Measurements from ENCODE around the gene ANKRD10. TPM values are rescaled to one million over a fixed set of nuclear protein-coding genes. Genes with fewer than 3 reads are reported as not detected.
"Not testable (repeated sequence)": the region's sequence is repeated elsewhere in the genome, so short reads cannot be mapped to it uniquely, and the experiment has no call there.

ANKRD10 gene
- total RNA-seq, 2 experiments from 2014 or later: 101 to 111 TPM

GRCh38 chr13:110953416-110953815 is 38.5 kb upstream of the ANKRD10 start:
- Mint-ChIP-seq H3K27ac (no peak overlapping the region), H3K4me3 (no peak overlapping the region)
- CTCF ChIA-PET: no interaction called here

GRCh38 chr13:110952135-110952534 is 37.3 kb upstream of the ANKRD10 start:
- H3K9me3 Mint-ChIP-seq; H3K4me3 Mint-ChIP-seq; H3K27me3 Mint-ChIP-seq; H3K36me3 Mint-ChIP-seq (ENCODE audit: low read depth); H3K4me1 Mint-ChIP-seq; DNase-seq; H3K27ac Mint-ChIP-seq; POLR2A ChIA-PET: not testable (repeated sequence)
- CTCF ChIA-PET: interaction anchor here (0.7 kb wide), 1 partner anchor 37 kb away, joined by 3 read pairs; no protein-coding TSS in a partner anchor

More at GRCh38 chr13:110953416-110953815, 38.5 kb upstream of the ANKRD10 start:
- peaks cover 6% of the 10 kb centered on the region for H3K9me3 Mint-ChIP-seq
- H3K27me3 Mint-ChIP-seq: no peaks in the 10 kb centered on the region
- no peaks in the 10 kb centered on the region for H3K36me3 Mint-ChIP-seq (ENCODE audit: low read depth)
- peaks cover 6% of the 10 kb centered on the region for H3K4me1 Mint-ChIP-seq
- POLR2A ChIA-PET: no interaction called here
- DNase-seq: no peak

GRCh38 chr13:110950819-110951570 is 36.1 kb upstream of the ANKRD10 start:
- Mint-ChIP-seq H3K4me1 (peaks cover 6% of the 10 kb centered on the region), H3K9me3 (no peaks in the 10 kb centered on the region), H3K27ac (no peak overlapping the region), H3K27me3 (no peaks in the 10 kb centered on the region), H3K36me3 (ENCODE audit: low read depth) (no peaks in the 10 kb centered on the region), H3K4me3 (no peak overlapping the region)
- POLR2A ChIA-PET: no interaction called here
- DNase-seq: no peak
- CTCF ChIA-PET: interaction anchor here (0.7 to 1.2 kb wide), 3 partner anchors 13 to 36 kb away, joined by 3 to 5 read pairs (median 5); no protein-coding TSS in a partner anchor

- Mint-ChIP-seq H3K4me3 (no peak overlapping the region), H3K4me1 (peaks cover 6% of the 10 kb centered on the region), H3K36me3 (ENCODE audit: low read depth) (no peaks in the 10 kb centered on the region), H3K27ac (no peak overlapping the region), H3K27me3 (no peaks in the 10 kb centered on the region), H3K9me3 (no peaks in the 10 kb centered on the region)
- no peak for DNase-seq
- POLR2A ChIA-PET: no interaction called here
- CTCF ChIA-PET: interaction anchor here (1.0 to 1.2 kb wide), 2 partner anchors 13 to 15 kb away, joined by 5 read pairs; no protein-coding TSS in a partner anchor
Observed at GRCh38 chr13:110950356-110950755, 35.5 kb upstream of the ANKRD10 start.

GRCh38 chr13:110949628-110950027 is 34.8 kb upstream of the ANKRD10 start:
- H3K9me3 Mint-ChIP-seq: no peaks in the 10 kb centered on the region
- no peak for DNase-seq
- H3K4me1 Mint-ChIP-seq: peaks cover 7% of the 10 kb centered on the region
- CTCF ChIA-PET: interaction anchor here (1.2 kb wide), 1 partner anchor 14 kb away, joined by 5 read pairs; no protein-coding TSS in a partner anchor
- no peaks in the 10 kb centered on the region for H3K27me3 Mint-ChIP-seq
- no peak overlapping the region for H3K4me3 Mint-ChIP-seq
- H3K27ac Mint-ChIP-seq: no peak overlapping the region
- POLR2A ChIA-PET: no interaction called here
- H3K36me3 Mint-ChIP-seq (ENCODE audit: low read depth): no peaks in the 10 kb centered on the region

GRCh38 chr13:110949116-110949515 is 34.2 kb upstream of the ANKRD10 start:
- CTCF ChIA-PET: no interaction called here
- H3K4me1 Mint-ChIP-seq: peaks cover 10% of the 10 kb centered on the region

GRCh38 chr13:110947338-110947737 is 32.5 kb upstream of the ANKRD10 start:
- H3K9me3 Mint-ChIP-seq; H3K36me3 Mint-ChIP-seq (ENCODE audit: low read depth); H3K27me3 Mint-ChIP-seq; H3K4me3 Mint-ChIP-seq; POLR2A ChIA-PET; H3K27ac Mint-ChIP-seq; DNase-seq: not testable (repeated sequence)
- H3K4me1 Mint-ChIP-seq: peaks cover 16% of the 10 kb centered on the region
- CTCF ChIA-PET: interaction anchor here (1.1 kb wide), 1 partner anchor 21 kb away, joined by 4 read pairs; no protein-coding TSS in a partner anchor

More at GRCh38 chr13:110949116-110949515, 34.2 kb upstream of the ANKRD10 start:
- Mint-ChIP-seq H3K36me3 (ENCODE audit: low read depth) (no peaks in the 10 kb centered on the region), H3K27ac (no peak overlapping the region), H3K4me3 (no peak overlapping the region), H3K27me3 (no peaks in the 10 kb centered on the region), H3K9me3 (no peaks in the 10 kb centered on the region)
- POLR2A ChIA-PET: no interaction called here
- no peak for DNase-seq

GRCh38 chr13:110945928-110946570 is 31.2 kb upstream of the ANKRD10 start:
- no peak overlapping the region for H3K27ac Mint-ChIP-seq
- H3K9me3 Mint-ChIP-seq: no peaks in the 10 kb centered on the region
- no peaks in the 10 kb centered on the region for H3K27me3 Mint-ChIP-seq
- H3K4me1 Mint-ChIP-seq: peaks cover 14% of the 10 kb centered on the region
- POLR2A ChIA-PET: no interaction called here
- DNase-seq: no peak
- CTCF ChIA-PET: no interaction called here
- H3K4me3 Mint-ChIP-seq: no peak overlapping the region
- no peaks in the 10 kb centered on the region for H3K36me3 Mint-ChIP-seq (ENCODE audit: low read depth)

- H3K4me1 Mint-ChIP-seq: peaks cover 14% of the 10 kb centered on the region
- H3K27ac Mint-ChIP-seq: no peak overlapping the region
- no peaks in the 10 kb centered on the region for H3K9me3 Mint-ChIP-seq
Observed at GRCh38 chr13:110944968-110945927, 30.4 kb upstream of the ANKRD10 start.

GRCh38 chr13:110944121-110944967 is 29.5 kb upstream of the ANKRD10 start:
- H3K4me3 Mint-ChIP-seq: no peak overlapping the region
- no peaks in the 10 kb centered on the region for H3K27me3 Mint-ChIP-seq
- POLR2A ChIA-PET: no interaction called here
- H3K4me1 Mint-ChIP-seq: peaks cover 14% of the 10 kb centered on the region
- DNase-seq: peak; percentile 33
- H3K9me3 Mint-ChIP-seq: no peaks in the 10 kb centered on the region
- H3K27ac Mint-ChIP-seq: no peak overlapping the region
- no peaks in the 10 kb centered on the region for H3K36me3 Mint-ChIP-seq (ENCODE audit: low read depth)
- CTCF ChIA-PET: interaction anchor here (0.7 to 1.3 kb wide), 4 partner anchors 31 to 127 kb away, joined by 3 to 5 read pairs (median 3); no protein-coding TSS in a partner anchor

More at GRCh38 chr13:110944968-110945927, 30.4 kb upstream of the ANKRD10 start:
- H3K36me3 Mint-ChIP-seq (ENCODE audit: low read depth): no peaks in the 10 kb centered on the region
- no peak overlapping the region for H3K4me3 Mint-ChIP-seq
- DNase-seq: no peak
- CTCF ChIA-PET: interaction anchor here (0.7 to 1.3 kb wide), 4 partner anchors 32 to 126 kb away, joined by 3 to 5 read pairs (median 3); no protein-coding TSS in a partner anchor
- POLR2A ChIA-PET: no interaction called here
- H3K27me3 Mint-ChIP-seq: no peaks in the 10 kb centered on the region

GRCh38 chr13:110942248-110942981 is 27.5 kb upstream of the ANKRD10 start:
- POLR2A ChIA-PET: no interaction called here
- no peaks in the 10 kb centered on the region for H3K27me3 Mint-ChIP-seq
- H3K27ac Mint-ChIP-seq: no peak overlapping the region
- no peak for DNase-seq
- H3K4me1 Mint-ChIP-seq: peaks cover 14% of the 10 kb centered on the region
- peaks cover 1% of the 10 kb centered on the region for H3K9me3 Mint-ChIP-seq
- CTCF ChIA-PET: no interaction called here
- no peak overlapping the region for H3K4me3 Mint-ChIP-seq
- no peaks in the 10 kb centered on the region for H3K36me3 Mint-ChIP-seq (ENCODE audit: low read depth)

All from activated CD4-positive, alpha-beta T cell treated with anti-CD3 and anti-CD28 coated beads, Interleukin-2, amount 10 ng/mL, durations not matched to agents 7 days and 5 days (primary cell).